GM23248 (cell line): Measurements from ENCODE around the gene TRIM65. TPM values are rescaled to one million over a fixed set of nuclear protein-coding genes. Genes with fewer than 3 reads are reported as not detected.
"Not testable (repeated sequence)": the region's sequence is repeated elsewhere in the genome, so short reads cannot be mapped to it uniquely, and the experiment has no call there.

Source experiments
- DNase-seq: peaks from one replicate; pipeline ENCODE4 v3.0.0-alpha.2; 2015
- H2AFZ ChIP-seq: fragments of 200-600 bp; sonication (generic); 2 replicates; pipeline ENCODE4 v1.6.1; 2016; ENCODE audit warnings: antibody characterized with exemption
- H3F3A ChIP-seq: fragments of 200-600 bp; sonication (generic); 2 replicates; pipeline ENCODE4 v1.6.1; 2016; ENCODE audit warnings: mild to moderate bottlenecking, antibody characterized with exemption, mixed run types; ENCODE audit not compliant: insufficient read depth
- H3K27ac ChIP-seq: fragments of 200-600 bp; sonication (generic); 2 replicates; pipeline ENCODE4 v1.5.1; 2016; ENCODE audit warnings: mild to moderate bottlenecking
- H3K27me3 ChIP-seq: fragments of 200-600 bp; sonication (generic); replicated peaks from 2 replicates; pipeline ENCODE4 v1.6.1; 2016; ENCODE audit warnings: mild to moderate bottlenecking; ENCODE audit not compliant: insufficient read depth
- H3K36me3 ChIP-seq: fragments of 200-600 bp; sonication (generic); 2 replicates; pipeline ENCODE4 v1.6.1; 2016; ENCODE audit warnings: low read depth, mild to moderate bottlenecking
- H3K4me1 ChIP-seq: fragments of 200-600 bp; sonication (generic); 2 replicates; pipeline ENCODE4 v1.6.1; 2016; ENCODE audit warnings: mild to moderate bottlenecking; ENCODE audit not compliant: insufficient read depth
- H3K4me2 ChIP-seq: fragments of 200-600 bp; sonication (generic); one replicate; pipeline ENCODE4 v1.6.1; 2016; ENCODE audit warnings: mild to moderate bottlenecking; ENCODE audit not compliant: unreplicated experiment
- H3K4me3 ChIP-seq: fragments of 200-600 bp; sonication (generic); 2 replicates; pipeline ENCODE4 v1.5.1; 2016; ENCODE audit warnings: mild to moderate bottlenecking
- H3K79me2 ChIP-seq: fragments of 200-600 bp; sonication (generic); 2 replicates; pipeline ENCODE4 v1.6.1; 2016; ENCODE audit warnings: mild to moderate bottlenecking; ENCODE audit not compliant: insufficient read depth
- H3K9ac ChIP-seq: fragments of 200-600 bp; sonication (generic); 2 replicates; pipeline ENCODE4 v1.6.1; 2016; ENCODE audit warnings: mild to moderate bottlenecking
- H3K9me2 ChIP-seq: fragments of 200-600 bp; sonication (generic); 2 replicates; pipeline ENCODE4 v1.6.1; 2016; ENCODE audit warnings: mixed run types, mild to moderate bottlenecking, moderate library complexity; ENCODE audit not compliant: insufficient read depth
- H3K9me3 ChIP-seq: fragments of 200-600 bp; sonication (generic); one replicate; pipeline ENCODE4 v1.6.1; 2017; ENCODE audit warnings: low read depth
- H4K20me1 ChIP-seq: fragments of 200-600 bp; sonication (generic); 2 replicates; pipeline ENCODE4 v1.6.0; 2016; ENCODE audit not compliant: insufficient read depth
- EZH2 ChIP-seq: fragments of 200-600 bp; sonication (generic); IDR thresholded peaks from 2 replicates; pipeline ENCODE4 v1.6.1; 2018; ENCODE audit warnings: antibody characterized with exemption, mild to moderate bottlenecking; ENCODE audit not compliant: insufficient read depth, poor library complexity, severe bottlenecking
- EZH2phosphoT487 ChIP-seq: fragments of 200-600 bp; sonication (generic); IDR thresholded peaks from 2 replicates; pipeline ENCODE4 v1.6.1; 2018; ENCODE audit warnings: antibody characterized with exemption, moderate library complexity, mild to moderate bottlenecking, low read depth; ENCODE audit not compliant: insufficient read depth
- WGBS, 2 experiments: methylation state at CpG; one replicate each; pipeline ENCODE4 v1.1.6; 2015 to 2017; ENCODE audit warnings: low lambda C conversion rate in 2 of 2, low coverage in 1 of 2; ENCODE audit errors: missing lambda C conversion rate in 2 of 2; 5-methylcytosine and 5-hydroxymethylcytosine counted together
- in situ Hi-C: fragments of 300-500 bp; cut with MboI; formaldehyde crosslinking; loops from 2 replicates; pipeline ENCODE4 v1.15.0; 2020
- polyA plus RNA-seq: library from polyadenylated mRNA; unstranded; fragments of >200 nt; fragmentation: Nextera tagmentation; extraction: Ambion mirVana; gene quantifications from 2 replicates; pipeline ENCODE4 v1.2.1, GENCODE V29; 2016
- total RNA-seq: library from RNA; depleted of rRNA; stranded (reverse); fragments of >200 nt; shearing (Covaris generic); gene quantifications from 2 replicates; pipeline ENCODE4 v1.2.3, GENCODE V29; 2014

The TRIM65 gene
- total and polyA plus RNA-seq, 2 experiments from 2014 or later: 9.9 to 25.7 TPM

DNA sequence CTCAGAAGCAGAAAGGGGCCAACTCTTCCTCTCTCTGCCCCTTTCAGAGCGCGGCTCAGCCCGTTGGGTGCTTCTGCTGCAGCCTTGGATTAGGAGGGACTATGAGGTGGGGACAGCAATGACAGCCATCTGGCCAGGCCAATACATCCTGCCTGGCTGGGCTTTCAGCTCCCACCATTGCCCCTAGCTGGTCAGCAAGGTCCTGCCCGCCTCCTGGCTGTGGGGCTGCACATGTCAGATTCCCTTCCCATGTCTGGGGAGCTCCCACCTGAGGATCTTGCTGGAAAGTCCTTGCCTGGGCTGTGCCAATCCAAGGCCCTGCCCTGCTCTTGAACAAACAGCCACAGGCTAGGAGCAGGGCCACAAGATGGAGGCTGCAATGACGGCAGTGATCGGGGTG lies 8.3 kb downstream of the TRIM65 start:
- H3F3A ChIP-seq: peaks cover 8% of the 10 kb centered on the region; the same call in 1 of the 2 replicates
- no peak overlapping the region for H3K4me2 ChIP-seq
- no peaks in the 10 kb centered on the region for H3K36me3 ChIP-seq
- H3K4me3 ChIP-seq: no peak overlapping the region
- H4K20me1 ChIP-seq: no peaks in the 10 kb centered on the region
- H3K9me2 ChIP-seq: no peaks in the 10 kb centered on the region
- H3K9me3 ChIP-seq: no peaks in the 10 kb centered on the region
- in situ Hi-C loops: no loop called here
- no peaks in the 10 kb centered on the region for H3K79me2 ChIP-seq
- H2AFZ ChIP-seq: no peak overlapping the region
- no peak overlapping the region for H3K27ac ChIP-seq
- no peak overlapping the region for H3K9ac ChIP-seq
- H3K27me3 ChIP-seq: no peaks in the 10 kb centered on the region
- WGBS, 2 experiments: 64 to 67% methylated on average over 6 of the region's 6 CpGs
- H3K4me1 ChIP-seq: no peaks in the 10 kb centered on the region
- DNase-seq: no peak
- TF ChIP-seq EZH2 (no peak), EZH2phosphoT487 (no peak)

DNA sequence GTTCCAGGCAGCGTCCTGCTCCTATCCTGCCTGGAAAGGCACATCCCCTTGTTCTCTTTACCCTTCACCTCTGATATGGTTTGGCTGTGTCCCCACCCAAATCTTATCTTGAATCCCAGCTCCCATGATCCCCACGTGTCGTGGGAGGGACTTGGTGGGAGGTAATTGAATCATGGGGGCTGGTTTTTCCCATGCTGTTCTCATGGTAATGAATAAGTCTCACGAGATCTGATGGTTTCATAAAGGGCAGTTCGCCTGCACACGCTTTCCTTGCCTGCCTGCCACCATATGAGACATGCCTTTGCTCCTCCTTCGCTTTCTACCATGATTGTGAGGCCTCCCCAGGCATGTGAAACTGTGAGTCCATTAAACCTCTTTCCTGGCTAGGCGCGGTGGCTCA lies 10.9 kb downstream of the TRIM65 start:
- in situ Hi-C loops, H3K4me2 ChIP-seq, H3K4me3 ChIP-seq, H4K20me1 ChIP-seq, H3K9ac ChIP-seq, H3K79me2 ChIP-seq, H3K36me3 ChIP-seq, H3K27me3 ChIP-seq, H3K27ac ChIP-seq, DNase-seq, H3F3A ChIP-seq, H3K9me3 ChIP-seq, H2AFZ ChIP-seq, H3K4me1 ChIP-seq, H3K9me2 ChIP-seq: not testable (repeated sequence)
- 72 to 73% methylated on average over 9 of the region's 9 CpGs for WGBS, 2 experiments

DNA sequence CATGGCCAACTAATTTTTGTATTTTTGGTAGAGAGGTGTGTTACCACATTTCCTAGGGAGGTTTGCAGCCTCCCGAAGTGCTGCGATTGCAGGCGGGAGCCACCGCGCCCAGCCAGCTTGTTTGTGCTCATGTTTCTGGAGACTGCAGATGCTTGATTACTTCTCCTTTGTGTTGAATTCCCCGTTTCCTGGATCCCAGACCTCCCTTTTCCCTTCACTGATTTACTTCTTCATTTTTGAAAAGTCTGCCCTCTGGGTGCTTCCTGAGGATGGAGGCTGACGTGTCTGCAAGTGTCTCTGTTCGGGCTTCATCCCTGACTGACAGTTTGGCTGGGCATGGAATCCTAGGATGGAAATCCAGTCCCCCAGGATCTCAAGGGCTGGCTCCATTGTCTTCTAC lies 11.3 kb downstream of the TRIM65 start:
- no peak for DNase-seq
- Histone ChIP-seq H3K79me2 (no peaks in the 10 kb centered on the region), H3K27ac (no peak overlapping the region), H3K9me3 (no peaks in the 10 kb centered on the region), H3K9ac (no peak overlapping the region), H2AFZ (no peak overlapping the region), H3K4me2 (no peak overlapping the region), H3K4me3 (no peak overlapping the region), H3K4me1 (no peaks in the 10 kb centered on the region), H3F3A (peaks cover 7% of the 10 kb centered on the region; the same call in 1 of the 2 replicates), H3K27me3 (no peaks in the 10 kb centered on the region), H3K9me2 (no peaks in the 10 kb centered on the region), H4K20me1 (no peaks in the 10 kb centered on the region), H3K36me3 (no peaks in the 10 kb centered on the region)
- in situ Hi-C loops: no loop called here
- TF ChIP-seq EZH2phosphoT487: no peak
- no peak for TF ChIP-seq EZH2
- 85 to 88% methylated on average over 8 of the region's 8 CpGs for WGBS, 2 experiments

DNA sequence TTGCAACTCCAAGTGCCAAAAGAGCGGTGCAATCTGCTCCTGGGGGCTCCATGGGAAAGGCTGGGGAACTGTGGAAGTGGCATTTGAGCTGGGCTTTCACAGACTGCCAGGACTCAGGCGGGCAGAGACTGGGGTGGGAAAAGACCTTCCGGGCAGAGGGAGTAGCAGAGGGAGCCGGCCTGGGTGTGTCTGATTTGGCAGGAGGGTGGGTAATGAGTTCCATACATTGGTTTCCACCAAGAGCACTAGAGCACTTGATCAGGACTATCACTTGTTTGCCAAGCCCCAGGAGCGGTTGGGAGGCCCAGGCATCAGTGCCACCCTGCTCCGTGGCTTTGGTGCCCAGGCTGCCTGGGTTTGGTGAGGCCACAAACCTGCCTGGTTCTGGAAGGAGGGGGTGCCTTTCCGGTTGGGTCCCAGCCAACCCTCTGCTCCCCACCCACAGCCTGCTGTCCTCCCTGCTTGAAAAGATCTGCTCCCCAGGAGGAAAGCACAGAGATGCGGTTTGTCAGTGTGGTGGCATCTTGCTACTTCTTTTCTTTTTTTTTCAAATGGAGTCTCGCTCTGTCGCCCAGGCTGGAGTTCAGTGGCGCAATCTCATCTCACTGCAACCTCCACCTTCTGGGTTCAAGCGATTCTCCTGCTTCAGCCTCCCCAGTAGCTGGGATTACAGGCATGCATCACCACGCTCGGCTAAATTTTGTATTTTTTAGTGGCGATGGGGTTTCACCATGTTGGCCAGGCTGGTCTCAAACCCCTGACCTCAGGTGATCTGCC lies 14.9 kb downstream of the TRIM65 start:
- WGBS, 2 experiments: 35 to 39% methylated on average over 15 of the region's 15 CpGs
- in situ Hi-C loops: no loop called here
- TF ChIP-seq EZH2phosphoT487 (no peak), EZH2 (no peak)
- Histone ChIP-seq H3K9me2 (no peaks in the 10 kb centered on the region), H3K9me3 (no peaks in the 10 kb centered on the region), H3K79me2 (no peaks in the 10 kb centered on the region), H3K4me1 (peaks cover 5% of the 10 kb centered on the region; the same call in 1 of the 2 replicates), H3F3A (0 out of 2 replicates have a peak, but pooled peaks cover 8% of the 10 kb centered on the region), H3K27me3 (peaks cover 12% of the 10 kb centered on the region), H3K27ac (no peak overlapping the region), H3K9ac (no peak overlapping the region), H3K36me3 (no peaks in the 10 kb centered on the region), H2AFZ (no peak overlapping the region), H4K20me1 (no peaks in the 10 kb centered on the region), H3K4me2 (no peak overlapping the region), H3K4me3 (no peak overlapping the region)
- no peak for DNase-seq
